WTC11 (cell line): ENCODE data around the gene FOXP1.

Experiments used
- CTCF ChIP-seq: fragments of 200-600 bp; IDR thresholded peaks from 2 replicates; pipeline ENCODE4 v1.8.0; 2022; ENCODE audit warnings: antibody characterized with exemption
- ELF4 ChIP-seq: sonication (generic); formaldehyde crosslinking; IDR thresholded peaks from 2 replicates; pipeline ENCODE4 v1.8.1; 2022; ENCODE audit warnings: low read depth, mild to moderate bottlenecking, moderate library complexity, missing genetic modification reagents
- FOXK1 ChIP-seq: sonication (generic); formaldehyde crosslinking; IDR thresholded peaks from 2 replicates; pipeline ENCODE4 v1.8.0; 2022; ENCODE audit warnings: mild to moderate bottlenecking, moderate library complexity, missing genetic modification reagents
- FOXP1 ChIP-seq: sonication (generic); formaldehyde crosslinking; IDR thresholded peaks from 2 replicates; pipeline ENCODE4 v1.8.0; 2022; ENCODE audit warnings: missing genetic modification reagents, mild to moderate bottlenecking, moderate library complexity, borderline replicate concordance
- FOXP4 ChIP-seq: sonication (generic); formaldehyde crosslinking; IDR thresholded peaks from 2 replicates; pipeline ENCODE4 v1.8.0; 2022; ENCODE audit warnings: mild to moderate bottlenecking, missing genetic modification reagents
- IRF1 ChIP-seq: sonication (generic); formaldehyde crosslinking; IDR thresholded peaks from 2 replicates; pipeline ENCODE4 v1.8.0; 2023; ENCODE audit warnings: missing genetic modification reagents
- MAX ChIP-seq: sonication (generic); formaldehyde crosslinking; IDR thresholded peaks from 2 replicates; pipeline ENCODE4 v1.8.0; 2022; ENCODE audit warnings: mild to moderate bottlenecking, missing genetic modification reagents
- STAT6 ChIP-seq: sonication (generic); formaldehyde crosslinking; conservative IDR thresholded peaks from 2 replicates; pipeline ENCODE4 v1.8.1; 2023; ENCODE audit warnings: mild to moderate bottlenecking, low read depth, missing genetic modification reagents, moderate library complexity

GRCh38 chr3:70933105-70933810 is 650.3 kb downstream of the FOXP1 start:
- no peak for TF ChIP-seq CTCF
- TF ChIP-seq FOXK1: no peak
- TF ChIP-seq MAX (CRISPR knock-in tag): no peak
- TF ChIP-seq FOXP4 (CRISPR knock-in tag): no peak
- TF ChIP-seq FOXP1 (CRISPR knock-in tag): no peak
- no peak for TF ChIP-seq ELF4 (CRISPR knock-in tag)
- no peak for TF ChIP-seq IRF1 (CRISPR knock-in tag)
- no peak for TF ChIP-seq STAT6
